GM18511 (cell line): ENCODE results near the gene HPCAL1.
"Not testable (repeated sequence)": the region's sequence is repeated elsewhere in the genome, so short reads cannot be mapped to it uniquely, and the experiment has no call there.

Experiments
- ATAC-seq: cut with Tn5 transposase; IDR thresholded peaks from one replicate; pipeline ENCODE4 v1.9.1; 2021; ENCODE audit warnings: mild to moderate bottlenecking, moderate library complexity; ENCODE audit not compliant: unreplicated experiment

HPCAL1 gene

GRCh38 chr2:10302479-10303180 lies at the start of gene HPCAL1:
HPCAL1 (plus strand) TSS chr2:10302904; CDS start chr2:10419758, 116,854 bp downstream.
- peak; percentile 79 for ATAC-seq

- no peak for ATAC-seq
These were observed 48.9 kb upstream of the HPCAL1 start for GRCh38 chr2:10253596-10254372.

- no peak for ATAC-seq
These were observed 48.1 kb upstream of the HPCAL1 start for GRCh38 chr2:10254373-10255188.

DNA sequence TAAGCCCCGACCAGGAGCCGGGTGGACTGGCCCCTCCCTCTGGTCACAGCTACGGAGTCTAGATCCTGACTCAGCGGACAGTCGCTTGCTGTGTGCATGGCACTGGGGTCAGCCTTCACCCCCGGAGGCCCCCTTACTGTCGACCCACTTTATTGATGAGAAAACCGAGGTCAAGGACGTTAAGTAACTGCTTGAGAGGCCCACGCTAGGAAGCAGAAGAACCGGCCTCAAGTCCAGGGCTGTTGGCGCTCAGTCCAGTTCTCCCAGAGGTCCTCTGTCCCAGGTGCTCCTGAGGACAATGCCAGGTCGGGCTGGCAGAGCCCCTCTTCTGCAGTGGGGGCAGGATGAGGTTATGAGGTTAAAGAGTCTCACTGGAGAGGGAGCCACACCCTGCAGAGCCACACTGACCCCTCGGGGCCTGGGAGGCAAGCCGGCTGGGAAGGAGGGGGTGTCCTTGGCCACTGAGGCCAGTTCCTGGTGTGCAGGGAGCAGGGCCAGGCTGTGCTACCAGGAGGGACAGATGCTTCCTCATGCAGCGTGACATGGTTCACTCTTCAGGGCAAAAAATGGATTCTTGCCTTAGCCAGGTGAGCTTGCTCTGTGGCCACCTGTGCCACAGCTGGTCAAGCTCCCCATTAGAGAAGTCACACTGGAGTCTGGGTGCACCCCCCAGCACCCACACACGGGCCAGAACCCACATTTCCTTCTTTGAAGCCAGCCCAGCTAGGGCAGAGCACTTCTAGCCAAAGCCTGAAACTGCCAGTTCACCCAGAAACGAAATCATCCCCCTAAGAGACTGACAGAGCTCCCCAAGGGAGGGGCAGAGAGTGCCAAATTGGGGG lies 47.3 kb upstream of the HPCAL1 start:
- ATAC-seq = no peak

- ATAC-seq = no peak
These were observed 46.6 kb upstream of the HPCAL1 start for GRCh38 chr2:10256031-10256514.

DNA sequence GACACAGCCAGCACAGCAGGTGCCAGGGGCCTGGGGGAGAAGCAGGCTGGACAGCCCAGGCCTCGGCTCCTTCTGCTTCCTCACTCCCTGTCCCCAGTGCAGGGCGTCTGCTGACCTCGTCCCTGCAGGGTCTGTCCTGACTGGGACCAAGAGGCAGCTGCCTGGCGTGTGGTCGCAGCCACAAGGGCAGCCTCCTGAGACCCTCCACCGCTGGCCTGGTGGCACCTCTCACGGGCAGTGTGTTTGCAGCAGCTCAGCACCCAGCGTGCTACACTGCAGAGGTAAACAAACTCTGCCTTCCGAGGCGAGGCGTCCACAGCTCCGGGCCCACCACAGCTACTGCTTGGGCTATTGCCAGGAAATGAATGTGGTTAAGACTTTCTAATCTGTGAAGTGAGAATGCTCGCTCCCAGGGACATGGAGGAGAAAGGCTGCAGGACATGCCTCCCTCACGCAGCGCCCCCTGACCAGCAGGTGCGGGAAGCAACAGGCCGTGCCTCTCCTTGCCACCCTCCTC lies 46.1 kb upstream of the HPCAL1 start:
- ATAC-seq = no peak

- no peak for ATAC-seq
These were observed 45.7 kb upstream of the HPCAL1 start for GRCh38 chr2:10257036-10257435.

DNA sequence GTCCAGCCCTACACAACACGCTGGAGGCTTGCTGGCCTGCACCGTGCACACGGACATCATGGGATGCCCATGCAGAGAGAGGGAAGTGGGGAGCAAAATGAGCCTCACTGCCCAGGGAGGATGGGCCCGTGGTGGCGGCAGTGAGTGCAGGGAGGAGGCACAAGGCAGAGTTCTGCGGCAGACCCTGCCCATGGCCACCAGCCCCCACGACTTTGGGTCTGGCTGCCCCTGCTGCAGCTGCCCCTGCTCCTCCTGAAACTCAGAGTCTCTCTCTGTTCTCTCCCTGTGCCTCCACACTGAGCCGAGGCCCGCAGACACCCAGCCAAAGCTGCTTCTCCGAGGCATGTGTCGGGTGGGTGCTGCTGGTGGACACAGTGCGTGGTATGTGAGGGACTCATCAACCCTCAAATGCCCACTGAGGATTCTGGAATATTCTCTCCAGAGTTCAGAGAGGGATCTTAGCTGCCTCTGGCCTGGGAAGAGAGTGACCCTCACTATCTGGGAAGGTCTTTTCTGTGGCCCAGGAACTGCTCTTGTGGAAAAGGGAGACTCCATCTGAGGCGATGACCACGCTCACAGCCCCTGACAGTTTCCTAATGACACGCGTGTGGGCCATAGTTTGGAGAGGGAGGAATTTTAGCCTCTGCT lies 45.1 kb upstream of the HPCAL1 start:
- no peak for ATAC-seq

- no peak for ATAC-seq
These were observed 44.4 kb upstream of the HPCAL1 start for GRCh38 chr2:10258326-10258725.

- no peak for ATAC-seq
These were observed 44.0 kb upstream of the HPCAL1 start for GRCh38 chr2:10258726-10259125.

DNA sequence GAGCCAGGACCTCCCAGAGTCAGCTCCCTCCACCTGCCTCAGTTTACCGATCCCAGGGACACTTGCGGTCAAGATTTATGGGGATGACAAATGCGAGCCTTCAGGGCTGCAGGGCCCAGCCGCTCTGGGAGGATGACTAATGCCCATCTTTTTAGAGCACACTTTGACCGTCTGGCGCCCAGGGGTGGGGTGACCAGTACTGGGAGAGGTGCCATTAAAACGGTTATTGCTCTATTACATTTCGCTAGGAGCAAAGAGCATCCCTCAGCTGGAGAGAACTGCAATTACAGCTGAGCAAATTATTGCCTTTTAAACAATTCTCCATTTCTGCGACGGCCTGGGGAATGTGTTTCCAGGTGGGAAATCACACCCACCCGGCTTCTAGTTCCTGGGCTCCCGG lies 42.6 kb upstream of the HPCAL1 start:
- ATAC-seq = no peak

- ATAC-seq = not testable (repeated sequence)
These were observed 39.2 kb upstream of the HPCAL1 start for GRCh38 chr2:10263526-10263925.

GRCh38 chr2:10264506-10265328 lies 38.0 kb upstream of the HPCAL1 start:
- ATAC-seq = no peak

DNA sequence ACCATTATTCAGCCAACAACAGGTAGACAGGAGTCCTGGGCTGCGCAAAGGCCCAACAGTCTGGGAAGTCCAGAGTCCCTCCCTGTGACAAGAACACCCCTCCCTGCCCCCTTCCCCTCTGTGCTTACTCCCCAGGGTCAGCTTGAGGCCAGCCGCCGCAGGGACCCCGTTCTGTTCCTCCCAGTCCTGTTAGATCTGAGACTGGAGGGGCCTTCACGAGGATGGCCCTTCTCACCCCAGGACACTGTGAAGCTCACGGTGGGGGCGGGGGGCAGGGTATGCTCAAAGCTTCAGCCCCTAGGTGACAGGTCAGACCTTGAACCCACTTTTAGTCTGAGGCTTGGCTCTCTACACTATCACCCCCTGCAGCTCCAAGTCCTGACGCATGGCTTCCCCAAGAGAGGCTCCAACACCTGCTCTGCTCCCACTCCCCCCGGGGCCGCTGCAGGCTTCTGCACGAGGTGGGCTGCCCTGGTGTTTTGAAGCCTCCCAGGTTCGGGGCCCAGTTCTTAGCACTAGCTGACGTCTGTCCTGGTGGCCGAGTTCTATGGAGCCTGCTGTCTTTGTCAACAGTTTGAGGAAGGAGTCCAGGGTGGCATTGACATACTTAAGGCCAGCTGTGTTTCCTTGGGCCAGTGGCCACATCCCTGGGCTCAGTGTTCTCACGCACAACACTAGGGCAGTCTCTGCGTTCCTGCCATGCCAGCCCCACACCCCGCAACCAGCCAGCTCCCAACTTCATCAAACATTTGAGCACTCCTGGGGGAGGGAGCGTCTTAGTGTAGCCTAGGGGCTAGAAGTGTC lies 37.2 kb upstream of the HPCAL1 start:
- no peak for ATAC-seq

GRCh38 chr2:10266133-10266620 lies 36.5 kb upstream of the HPCAL1 start:
- no peak for ATAC-seq

DNA sequence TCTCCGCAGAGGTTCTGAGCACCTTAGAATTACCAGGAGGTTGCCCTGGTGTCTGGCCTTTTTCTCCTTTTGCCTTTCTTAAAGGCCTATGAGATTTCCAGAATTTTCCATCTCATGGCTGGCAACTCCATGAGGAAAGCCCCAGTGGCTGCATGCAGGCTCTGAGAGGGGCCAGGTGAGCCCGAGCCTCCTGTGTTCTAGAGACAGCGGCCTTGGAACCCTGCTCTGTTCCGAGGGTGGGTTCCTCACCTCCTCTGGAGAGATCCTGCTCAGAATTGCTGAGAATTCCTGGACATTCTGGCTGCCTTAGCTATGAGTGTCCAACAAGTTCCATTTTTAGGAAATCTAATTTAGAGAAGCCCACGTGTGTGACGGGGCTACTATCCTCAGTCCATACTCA lies 35.7 kb upstream of the HPCAL1 start:
- ATAC-seq = no peak

- ATAC-seq = no peak
These were observed 34.9 kb upstream of the HPCAL1 start for GRCh38 chr2:10267551-10268465.
